DMS 273 treated with DMSO at 0.1 percent for 48 hours (cell line): ENCODE results near the gene ARMC9.
"Not testable (repeated sequence)": the region's sequence is repeated elsewhere in the genome, so short reads cannot be mapped to it uniquely, and the experiment has no call there.

Experiments used
- DNase-seq: peaks from one replicate; lab custom pipeline; 2025; lab: John Stamatoyannopoulos, UW

ARMC9 gene

GRCh38 chr2:231398585-231398984 is 200.2 kb downstream of the ARMC9 start:
- no peak for DNase-seq

GRCh38 chr2:231399046-231399852 is 200.8 kb downstream of the ARMC9 start:
- DNase-seq = no peak

DNA sequence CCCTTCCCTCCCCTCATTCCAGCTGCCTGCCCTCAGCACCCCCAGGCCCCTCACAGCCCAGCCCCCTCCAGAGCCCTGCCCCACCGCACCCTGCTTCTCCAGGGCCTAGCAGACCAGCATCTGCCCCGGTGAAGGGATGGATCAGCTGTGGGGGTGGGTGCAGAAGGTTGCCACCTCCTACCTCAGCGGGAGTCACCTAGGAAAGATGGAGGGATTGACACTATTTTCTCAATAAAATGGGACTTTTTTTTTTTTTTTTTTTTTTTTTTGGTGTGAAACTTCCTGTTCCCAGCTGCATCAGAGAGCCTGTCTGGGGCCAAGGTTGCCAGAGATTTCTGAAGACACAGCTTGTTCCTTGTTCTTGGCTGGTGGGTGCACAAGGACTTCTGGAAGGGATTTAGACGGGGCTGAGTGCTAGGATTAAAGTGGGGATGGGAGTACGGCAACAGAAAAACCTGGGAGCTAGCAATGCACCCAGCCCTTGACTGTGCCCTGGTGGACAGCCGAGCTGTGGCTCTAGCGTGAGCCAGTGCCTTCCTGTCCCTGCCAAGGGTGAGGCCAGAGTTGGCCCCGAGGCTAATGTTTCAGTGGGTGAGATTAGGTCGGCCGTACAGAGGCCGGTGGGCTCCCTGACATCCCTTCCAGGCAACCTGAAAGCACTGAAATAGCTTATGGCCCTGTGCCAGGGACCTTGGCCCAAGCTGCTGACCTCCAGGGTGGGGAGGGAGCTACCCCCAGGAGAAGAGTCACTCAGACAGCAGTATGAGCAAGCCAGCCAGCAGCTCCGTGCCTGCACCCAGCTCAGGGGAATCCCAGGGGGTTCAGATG is 201.6 kb downstream of the ARMC9 start:
- DNase-seq = no peak

- not testable (repeated sequence) for DNase-seq
These were observed 202.2 kb downstream of the ARMC9 start for GRCh38 chr2:231400681-231401080.

GRCh38 chr2:231401101-231401500 is 202.7 kb downstream of the ARMC9 start:
- not testable (repeated sequence) for DNase-seq

DNA sequence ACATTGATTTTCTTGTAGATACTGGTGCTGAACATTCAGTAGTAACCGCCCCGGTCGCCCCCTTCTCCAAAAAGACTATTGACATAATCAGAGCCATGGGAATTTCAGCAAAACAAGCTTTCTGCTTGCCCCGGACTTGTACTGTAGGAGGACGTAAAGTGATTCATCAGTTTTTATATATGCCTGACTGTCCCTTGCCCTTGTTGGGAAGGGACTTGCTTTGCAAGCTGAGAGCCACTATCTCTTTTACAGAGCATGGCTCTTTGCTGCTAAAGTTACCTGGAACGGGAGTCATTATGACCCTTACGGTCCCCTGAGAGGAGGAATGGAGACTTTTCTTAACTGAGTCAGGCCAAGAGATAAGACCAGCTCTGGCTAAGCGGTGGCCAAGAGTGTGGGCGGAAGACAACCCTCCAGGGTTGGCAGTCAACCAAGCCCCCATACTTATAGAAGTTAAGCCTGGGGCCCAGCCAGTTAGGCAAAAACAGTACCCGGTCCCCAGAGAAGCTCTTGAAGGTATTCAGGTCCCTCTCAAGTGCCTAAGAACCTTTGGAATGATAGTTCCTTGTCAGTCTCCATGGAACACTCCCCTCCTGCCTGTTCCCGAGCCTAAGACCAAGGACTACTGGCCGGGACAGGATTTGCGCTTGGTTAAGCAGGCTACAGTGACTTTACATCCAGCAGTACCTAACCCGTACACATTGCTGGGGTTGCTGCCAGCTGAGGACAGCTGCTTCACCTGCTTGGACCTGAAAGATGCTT is 205.2 kb downstream of the ARMC9 start:
- not testable (repeated sequence) for DNase-seq

DNA sequence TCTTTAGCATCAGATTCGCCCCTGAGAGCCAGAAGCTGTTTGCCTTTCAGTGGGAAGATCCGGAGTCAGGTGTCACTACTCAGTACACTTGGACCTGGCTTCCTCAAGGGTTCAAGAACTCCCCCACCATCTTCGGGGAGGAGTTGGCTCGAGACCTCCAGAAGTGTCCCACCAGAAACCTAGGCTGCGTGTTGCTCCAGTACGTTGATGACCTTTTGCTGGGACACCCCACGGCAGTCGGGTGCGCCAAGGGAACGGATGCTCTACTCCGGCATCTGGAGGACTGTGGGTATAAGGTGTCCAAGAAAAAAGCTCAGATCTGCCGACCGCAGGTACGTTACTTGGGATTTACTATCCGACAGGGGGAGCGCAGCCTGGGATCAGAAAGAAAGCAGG is 205.8 kb downstream of the ARMC9 start:
- DNase-seq = not testable (repeated sequence)

DNA sequence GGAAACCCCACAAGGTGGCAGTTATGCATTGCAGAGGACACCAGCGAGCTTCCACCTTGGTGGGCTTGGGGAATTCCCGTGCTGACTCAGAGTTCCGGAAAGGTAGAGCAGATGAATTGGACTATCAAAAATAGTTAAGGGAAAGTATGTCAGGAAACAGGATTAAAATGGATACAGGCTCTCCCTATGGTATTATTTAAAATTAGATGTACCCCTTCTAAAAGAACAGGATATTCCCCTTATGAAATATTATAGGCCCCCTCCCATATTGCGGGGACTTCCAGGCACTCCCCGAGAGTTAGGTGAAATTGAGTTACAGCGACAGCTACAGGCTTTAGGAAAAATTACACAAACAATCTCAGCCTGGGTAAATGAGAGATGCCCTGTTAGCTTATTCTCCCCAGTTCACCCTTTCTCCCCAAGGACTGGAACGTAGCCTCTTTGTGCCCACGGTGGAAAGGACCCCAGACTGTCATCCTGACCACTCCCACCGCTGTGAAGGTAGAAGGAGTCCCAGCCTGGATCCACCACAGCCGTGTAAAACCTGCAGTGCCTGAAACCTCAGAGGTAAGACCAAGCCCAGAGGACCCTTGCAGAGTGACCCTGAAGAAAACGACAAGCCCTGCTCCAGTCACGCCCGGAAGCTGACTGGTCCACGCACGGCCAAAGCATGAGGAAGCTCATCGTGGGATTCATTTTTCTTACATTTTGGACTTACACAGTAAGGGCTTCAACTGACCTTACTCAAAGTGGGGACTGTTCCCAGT is 207.4 kb downstream of the ARMC9 start:
- DNase-seq = not testable (repeated sequence)

DNA sequence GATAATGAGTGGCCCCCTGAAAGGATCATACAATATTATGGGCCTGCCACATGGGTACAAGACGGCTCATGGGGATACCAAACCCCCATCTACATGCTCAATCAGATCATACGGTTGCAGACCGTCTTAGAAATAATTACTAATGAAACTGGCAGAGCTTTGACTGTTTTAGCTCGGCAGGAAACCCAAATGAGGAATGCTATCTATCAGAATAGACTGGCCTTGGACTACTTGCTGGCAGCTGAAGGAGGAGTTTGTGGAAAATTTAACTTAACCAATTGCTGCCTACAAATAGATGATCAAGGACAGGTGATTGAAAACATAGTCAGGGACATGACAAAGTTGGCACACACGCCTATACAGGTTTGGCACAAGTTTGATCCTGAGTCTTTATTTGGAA is 209.3 kb downstream of the ARMC9 start:
- DNase-seq = not testable (repeated sequence)

DNA sequence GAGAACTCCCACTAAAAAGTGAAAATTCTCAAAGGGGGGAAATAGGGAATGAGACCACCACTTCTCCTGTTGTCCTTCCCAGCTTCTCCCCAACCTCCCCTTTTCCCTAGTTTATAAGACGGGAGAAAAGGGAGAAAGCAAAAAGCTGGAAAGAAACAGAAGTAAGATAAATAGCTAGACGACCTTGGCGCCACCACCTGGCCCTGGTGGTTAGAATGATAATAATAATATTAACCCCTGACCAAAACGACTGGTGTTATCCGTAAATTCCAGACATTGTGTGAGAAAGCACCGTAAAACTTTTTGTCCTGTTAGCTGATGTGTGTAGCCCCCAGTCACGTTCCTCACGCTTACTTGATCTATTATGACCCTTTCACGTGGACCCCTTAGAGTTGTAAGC is 209.9 kb downstream of the ARMC9 start:
- not testable (repeated sequence) for DNase-seq

DNA sequence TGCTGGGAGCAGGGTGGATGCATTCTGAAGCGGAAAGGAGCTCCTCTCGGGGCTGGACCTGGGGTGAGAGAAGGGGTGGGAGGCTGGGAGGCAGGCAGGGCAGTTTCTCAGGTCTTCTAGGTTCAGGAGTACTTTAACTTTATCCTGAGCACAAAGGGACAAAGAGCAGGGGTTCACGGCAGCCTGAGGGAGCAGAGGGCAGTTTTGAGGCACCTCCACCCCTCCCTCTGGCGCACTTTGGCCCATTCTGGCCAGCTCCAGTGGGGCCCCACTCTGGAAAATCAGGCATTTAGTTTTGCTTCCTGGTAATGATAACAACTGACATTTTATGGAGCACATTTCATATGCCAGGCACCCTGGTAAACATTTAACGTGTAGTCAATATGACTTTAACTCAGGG is 211.3 kb downstream of the ARMC9 start:
- no peak for DNase-seq

- DNase-seq = no peak
These were observed 212.0 kb downstream of the ARMC9 start for GRCh38 chr2:231410293-231411004.

GRCh38 chr2:231411237-231411636 is 212.8 kb downstream of the ARMC9 start:
- no peak for DNase-seq

DNA sequence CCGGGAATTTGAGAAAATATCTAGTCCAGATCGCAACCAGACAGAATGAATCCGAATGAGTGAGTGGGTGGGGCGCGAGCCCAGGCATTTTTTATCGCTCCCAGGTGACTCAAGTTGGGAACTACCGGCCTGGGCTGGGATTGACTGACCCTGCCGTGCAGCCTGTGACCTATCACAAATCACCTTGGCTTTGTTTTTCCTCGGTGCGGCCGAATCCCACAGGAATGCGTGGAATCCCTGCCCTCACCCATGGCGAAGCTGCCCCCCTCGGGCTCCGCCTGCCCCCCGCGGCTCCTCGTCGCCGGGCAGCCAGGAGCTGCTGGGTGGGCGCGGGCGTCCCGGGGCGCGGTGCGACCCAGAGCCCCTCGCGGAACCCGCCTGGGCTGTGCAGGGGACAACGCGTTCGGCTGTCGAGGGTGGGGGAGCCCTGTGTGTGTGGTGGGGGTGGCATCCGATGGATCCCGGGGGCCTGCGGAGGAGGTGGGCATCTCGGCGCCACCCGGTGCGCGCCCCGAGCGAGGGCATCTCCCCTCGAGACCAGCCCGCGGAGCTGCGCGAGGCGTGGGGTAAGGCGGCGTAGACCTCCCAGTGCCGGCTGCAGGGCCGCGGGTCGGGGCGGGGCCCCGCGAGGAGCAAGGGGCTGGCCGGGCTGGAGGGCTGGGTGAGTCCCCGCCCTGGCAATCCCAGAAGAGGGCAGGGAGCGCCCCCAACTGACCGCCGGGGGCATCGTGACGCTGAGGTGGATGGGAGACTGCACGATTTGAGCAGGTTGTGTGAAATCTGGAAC is 213.6 kb downstream of the ARMC9 start:
- peak; percentile 33 for DNase-seq

- no peak for DNase-seq
These were observed 214.2 kb downstream of the ARMC9 start for GRCh38 chr2:231412618-231412963.

- no peak for DNase-seq
These were observed 215.0 kb downstream of the ARMC9 start for GRCh38 chr2:231413456-231413855.

- no peak for DNase-seq
These were observed 215.6 kb downstream of the ARMC9 start for GRCh38 chr2:231413921-231414476.

DNA sequence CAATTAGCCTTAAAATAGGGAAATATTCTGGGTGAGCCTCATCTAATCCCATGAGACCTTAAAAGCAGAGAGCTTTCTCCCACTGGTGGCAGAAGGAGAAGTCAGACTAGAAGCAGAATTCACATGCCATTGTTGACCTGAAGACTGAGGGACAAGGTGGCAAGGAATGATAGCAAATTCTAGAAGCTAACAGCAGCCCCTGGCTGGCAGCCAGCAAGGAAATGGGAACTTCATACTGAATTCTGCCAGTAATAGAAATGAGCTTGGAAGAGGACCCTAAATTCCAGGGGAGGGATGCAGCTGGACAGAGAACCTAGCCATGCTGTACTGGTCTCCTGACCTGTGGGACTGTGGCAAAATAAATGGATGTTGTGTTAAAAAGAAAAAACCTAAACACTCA is 216.6 kb downstream of the ARMC9 start:
- no peak for DNase-seq

DNA sequence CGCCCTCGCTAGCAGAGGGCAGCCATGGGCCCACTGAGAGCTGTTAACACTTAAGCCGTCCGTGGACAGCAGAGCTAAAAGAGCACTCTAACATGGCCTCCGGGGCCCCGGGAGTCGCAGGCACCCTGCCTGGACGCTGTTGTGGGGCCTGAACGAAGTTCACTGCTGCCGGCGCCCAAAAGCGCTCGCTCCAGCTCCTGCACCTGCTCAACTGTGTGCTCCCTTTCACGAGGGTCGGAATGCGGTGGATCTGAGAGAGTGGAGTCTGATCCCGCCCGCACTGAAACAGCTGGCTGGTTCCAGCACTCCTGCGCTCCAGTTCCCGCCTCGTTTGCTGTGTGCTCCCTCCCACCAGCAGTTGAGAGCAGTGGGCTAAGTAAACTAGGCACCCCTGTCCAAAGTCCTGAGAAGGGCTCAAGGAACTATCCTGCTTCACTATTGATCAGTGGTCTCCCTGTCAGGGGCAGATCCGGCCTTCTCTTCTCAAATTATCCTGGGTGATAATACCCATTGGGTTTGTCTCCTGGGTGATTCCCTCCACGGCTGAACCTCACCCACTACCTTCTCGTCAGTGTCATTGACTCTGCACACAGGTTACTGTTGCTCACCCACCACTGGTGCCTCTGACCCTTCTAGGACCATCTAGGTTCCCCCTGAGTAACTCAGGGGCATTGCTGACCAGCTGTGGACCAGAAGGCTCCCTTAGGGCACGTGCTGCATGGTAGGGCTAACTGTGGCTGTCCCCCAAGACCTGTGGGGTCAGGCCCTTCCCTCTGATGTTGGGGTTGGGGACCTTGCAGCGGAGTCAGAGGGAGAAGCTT is 220.6 kb downstream of the ARMC9 start:
- no peak for DNase-seq
